Adrenal gland (tissue), 5 donors: Measurements from ENCODE around the gene AQP1.

Experiments used
- CTCF ChIP-seq, 6 experiments: fragments of 450-650 bp in 4 of 6; fragments of 200-600 bp in 2 of 6; sonication (generic) in 1 of 6; IDR thresholded peaks; 1 replicate in 5 of 6; 2 replicates in 1 of 6; pipeline versions ENCODE4 v1.5.1 to v1.8.0; 2016 to 2021; ENCODE audit warnings: antibody characterized with exemption in 6 of 6, mild to moderate bottlenecking in 2 of 6, moderate library complexity in 1 of 6
- POLR2A ChIP-seq, 2 donors: fragments of 450-650 bp; IDR thresholded peaks; one replicate each; pipeline ENCODE4 v1.6.1; 2017; ENCODE audit warnings: antibody characterized with exemption in 2 of 2, mild to moderate bottlenecking in 2 of 2, moderate library complexity in 1 of 2
- donor health status: DM: no; HTN: no; CAD: no.

- TF ChIP-seq CTCF (IDR thresholded peaks at IDR 0.05) (no peak), POLR2A (IDR thresholded peaks at IDR 0.05) (no peak)
Measured at GRCh38 chr7:30970594-30971094, 59.0 kb downstream of the AQP1 start.
